PC-3 (cell line): ENCODE data around the gene ECPAS. TPM values are rescaled to one million over a fixed set of nuclear protein-coding genes. Genes with fewer than 3 reads are reported as not detected.

ENCODE experiments used
- ATAC-seq: fragments of 200-7000 bp; cut with Tn5 transposase; 2 replicates; pipeline ENCODE4 v1.9.1; 2020; ENCODE audit warnings: mild to moderate bottlenecking, moderate library complexity
- BruUV-seq: library from RNA; stranded (reverse); fragments of 400-500 nt; replicated peaks from 2 replicates; lab custom pipeline; 2021; lab: Mats Ljungman, UMichigan
- CTCF ChIA-PET: fragments of 300-600 bp; sonication (Branson Sonifier 250); formaldehyde crosslinking; loops from one replicate; lab custom pipeline; 2022; ENCODE audit warnings: antibody characterized with exemption; lab: Charles Lee
- POLR2A ChIA-PET: fragments of 300-600 bp; sonication (Branson Sonifier 250); formaldehyde crosslinking; loops from one replicate; lab custom pipeline; 2022; ENCODE audit warnings: antibody characterized with exemption; ENCODE audit not compliant: unreplicated experiment; lab: Charles Lee
- DNase-seq: peaks from one replicate; pipeline ENCODE4 v3.0.0-alpha.2; 2015
- H2AFZ ChIP-seq: fragments of 300-600 bp; sonication (generic); 2 replicates; pipeline ENCODE4 v1.6.0; 2016; ENCODE audit warnings: antibody characterized with exemption, low read length
- H3F3A ChIP-seq: fragments of 300-600 bp; sonication (generic); one replicate; pipeline ENCODE4 v1.6.0; 2017; ENCODE audit warnings: antibody characterized with exemption, low read length, control low read depth, mild to moderate bottlenecking; ENCODE audit not compliant: unreplicated experiment
- H3K27ac ChIP-seq: fragments of 300-600 bp; sonication (generic); 2 replicates; pipeline ENCODE4 v1.5.1; 2016; ENCODE audit warnings: mild to moderate bottlenecking, low read length
- H3K27me3 ChIP-seq: fragments of 300-600 bp; sonication (generic); 2 replicates; pipeline ENCODE4 v1.6.1; 2016; ENCODE audit warnings: low read length, mixed read lengths
- H3K36me3 ChIP-seq: fragments of 300-600 bp; sonication (generic); 2 replicates; pipeline ENCODE4 v1.6.1; 2016; ENCODE audit warnings: low read depth, mixed run types, low read length, mixed read lengths
- H3K4me1 ChIP-seq: fragments of 300-600 bp; sonication (generic); 2 replicates; pipeline ENCODE4 v1.5.1; 2016; ENCODE audit warnings: low read length; ENCODE audit not compliant: insufficient read depth
- H3K4me2 ChIP-seq: fragments of 300-600 bp; sonication (generic); 2 replicates; pipeline ENCODE4 v1.6.0; 2016; ENCODE audit warnings: low read length
- H3K4me3 ChIP-seq: fragments of 300-600 bp; sonication (generic); 2 replicates; pipeline ENCODE4 v1.5.1; 2016; ENCODE audit warnings: mild to moderate bottlenecking, low read length, mixed read lengths
- H3K79me2 ChIP-seq: fragments of 300-600 bp; sonication (generic); 2 replicates; pipeline ENCODE4 v1.6.1; 2017; ENCODE audit warnings: low read length, mixed read lengths
- H3K9ac ChIP-seq: fragments of 300-600 bp; sonication (generic); 2 replicates; pipeline ENCODE4 v1.6.0; 2016; ENCODE audit warnings: mild to moderate bottlenecking, low read length
- H3K9me2 ChIP-seq: fragments of 300-600 bp; sonication (generic); replicated peaks from 2 replicates; pipeline ENCODE4 v1.6.1; 2016; ENCODE audit warnings: mixed run types, low read length, mixed read lengths
- H3K9me3 ChIP-seq: fragments of 300-600 bp; sonication (generic); 2 replicates; pipeline ENCODE4 v1.6.1; 2016; ENCODE audit warnings: low read length, mixed read lengths
- H4K20me1 ChIP-seq: fragments of 300-600 bp; sonication (generic); 2 replicates; pipeline ENCODE4 v1.6.1; 2016; ENCODE audit warnings: low read length, mixed read lengths
- EZH2 ChIP-seq: fragments of 300-600 bp; sonication (generic); IDR thresholded peaks from one replicate; pipeline ENCODE4 v1.6.1; 2017; ENCODE audit warnings: antibody characterized with exemption, mild to moderate bottlenecking, low read length; ENCODE audit not compliant: unreplicated experiment
- EZH2phosphoT487 ChIP-seq: fragments of 300-600 bp; sonication (generic); IDR thresholded peaks from 2 replicates; pipeline ENCODE4 v1.6.1; 2018; ENCODE audit warnings: mild to moderate bottlenecking, antibody characterized with exemption, low read length, borderline replicate concordance
- intact Hi-C: fragments of 100-400 bp; cut with micrococcal nuclease; formaldehyde crosslinking; loops from 2 replicates; pipeline ENCODE4 v1.9.0; 2023
- total RNA-seq: library from RNA; depleted of rRNA; stranded (reverse); fragments of >200 nt; gene quantifications from 2 replicates; pipeline ENCODE4 v1.2.3, GENCODE V29; 2014
- TF ChIP-seq, protein P1 (sequence below): fragments of 300-600 bp; sonication (generic); conservative IDR thresholded peaks from 2 replicates; pipeline ENCODE4 v1.5.1; 2017; ENCODE audit warnings: antibody characterized with exemption, low read depth, mild to moderate bottlenecking, low read length

Gene ECPAS
- total RNA-seq, 1 experiment from 2014 or later, result 69.0 TPM

DNA sequence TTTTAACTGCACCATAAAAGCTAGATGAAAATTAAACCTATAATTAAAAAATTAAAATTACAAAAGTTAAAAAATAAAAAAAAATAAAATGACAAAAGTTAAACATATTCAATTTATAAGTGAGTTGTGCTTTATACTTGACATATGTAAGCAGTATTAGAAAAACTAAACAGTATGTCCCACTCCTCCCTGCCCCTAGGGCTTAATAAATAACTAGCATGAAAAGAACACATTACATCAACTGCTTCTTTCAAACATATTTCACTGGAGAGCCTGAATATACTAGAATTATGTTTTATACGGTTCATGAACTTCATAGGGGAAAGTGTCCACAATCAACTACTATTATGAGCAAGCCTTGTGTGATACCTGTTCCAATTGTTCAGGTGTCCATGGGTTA lies 47.6 kb downstream of the ECPAS start:
- intact Hi-C loops, result no loop called here
- H3K36me3 ChIP-seq, result peaks cover 51% of the 10 kb centered on the region
- no peak overlapping the region for H3K4me3 ChIP-seq
- no peaks in the 10 kb centered on the region for H3K9me3 ChIP-seq
- H3K9ac ChIP-seq, result no peak overlapping the region
- no peaks in the 10 kb centered on the region for H3K9me2 ChIP-seq
- H3K4me1 ChIP-seq, result no peaks in the 10 kb centered on the region
- ChIA-PET POLR2A (no interaction called here), CTCF (no interaction called here)
- H3K27me3 ChIP-seq, result no peaks in the 10 kb centered on the region
- H3K4me2 ChIP-seq, result no peak overlapping the region
- ATAC-seq (no peak), DNase-seq (no peak)
- no TSS peak for BruUV-seq
- TF ChIP-seq EZH2phosphoT487 (no peak), EZH2 (no peak)
- TF ChIP-seq, protein P1, sequence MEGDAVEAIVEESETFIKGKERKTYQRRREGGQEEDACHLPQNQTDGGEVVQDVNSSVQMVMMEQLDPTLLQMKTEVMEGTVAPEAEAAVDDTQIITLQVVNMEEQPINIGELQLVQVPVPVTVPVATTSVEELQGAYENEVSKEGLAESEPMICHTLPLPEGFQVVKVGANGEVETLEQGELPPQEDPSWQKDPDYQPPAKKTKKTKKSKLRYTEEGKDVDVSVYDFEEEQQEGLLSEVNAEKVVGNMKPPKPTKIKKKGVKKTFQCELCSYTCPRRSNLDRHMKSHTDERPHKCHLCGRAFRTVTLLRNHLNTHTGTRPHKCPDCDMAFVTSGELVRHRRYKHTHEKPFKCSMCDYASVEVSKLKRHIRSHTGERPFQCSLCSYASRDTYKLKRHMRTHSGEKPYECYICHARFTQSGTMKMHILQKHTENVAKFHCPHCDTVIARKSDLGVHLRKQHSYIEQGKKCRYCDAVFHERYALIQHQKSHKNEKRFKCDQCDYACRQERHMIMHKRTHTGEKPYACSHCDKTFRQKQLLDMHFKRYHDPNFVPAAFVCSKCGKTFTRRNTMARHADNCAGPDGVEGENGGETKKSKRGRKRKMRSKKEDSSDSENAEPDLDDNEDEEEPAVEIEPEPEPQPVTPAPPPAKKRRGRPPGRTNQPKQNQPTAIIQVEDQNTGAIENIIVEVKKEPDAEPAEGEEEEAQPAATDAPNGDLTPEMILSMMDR, result no peak
- H4K20me1 ChIP-seq, result no peaks in the 10 kb centered on the region
- no peak overlapping the region for H2AFZ ChIP-seq
- peaks cover 3% of the 10 kb centered on the region for H3F3A ChIP-seq
- no peak overlapping the region for H3K27ac ChIP-seq
- H3K79me2 ChIP-seq, result no peaks in the 10 kb centered on the region

DNA sequence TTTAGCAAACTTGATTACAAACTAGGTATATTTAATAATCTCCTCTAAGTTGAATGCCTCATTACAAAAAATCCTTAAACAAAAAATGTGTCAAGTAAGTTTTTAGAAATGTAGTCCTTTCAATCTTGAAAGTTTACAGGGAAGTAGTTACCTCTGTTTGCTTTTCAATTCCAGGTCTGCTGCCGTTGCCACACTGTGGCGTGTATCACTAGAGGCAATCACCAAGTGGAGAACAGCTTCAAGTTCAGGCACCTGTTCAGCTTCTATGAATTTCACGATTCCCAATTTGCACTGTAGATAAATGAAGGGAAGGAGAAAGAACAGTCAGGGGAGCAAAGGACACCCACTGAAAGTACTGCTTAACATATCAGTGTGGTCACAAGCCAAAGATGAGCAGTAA lies 51.1 kb downstream of the ECPAS start:
- H3K9me2 ChIP-seq, result no peaks in the 10 kb centered on the region
- ATAC-seq, result no peak
- H3K9me3 ChIP-seq, result no peaks in the 10 kb centered on the region
- no peaks in the 10 kb centered on the region for H3K79me2 ChIP-seq
- H2AFZ ChIP-seq, result no peak overlapping the region
- no peaks in the 10 kb centered on the region for H3K27me3 ChIP-seq
- ChIA-PET POLR2A (no interaction called here), CTCF (no interaction called here)
- no peak for TF ChIP-seq EZH2
- no peak for TF ChIP-seq EZH2phosphoT487
- TF ChIP-seq, protein P1, result no peak
- H3K4me1 ChIP-seq, result peaks cover 11% of the 10 kb centered on the region
- H3K9ac ChIP-seq, result no peak overlapping the region
- no peak overlapping the region for H3K27ac ChIP-seq
- no TSS peak for BruUV-seq
- intact Hi-C loops, result no loop called here
- no peak overlapping the region for H3K4me3 ChIP-seq
- no peaks in the 10 kb centered on the region for H4K20me1 ChIP-seq
- peaks cover 3% of the 10 kb centered on the region for H3F3A ChIP-seq
- no peak overlapping the region for H3K4me2 ChIP-seq
- H3K36me3 ChIP-seq, result peaks cover 47% of the 10 kb centered on the region
- no peak for DNase-seq

DNA sequence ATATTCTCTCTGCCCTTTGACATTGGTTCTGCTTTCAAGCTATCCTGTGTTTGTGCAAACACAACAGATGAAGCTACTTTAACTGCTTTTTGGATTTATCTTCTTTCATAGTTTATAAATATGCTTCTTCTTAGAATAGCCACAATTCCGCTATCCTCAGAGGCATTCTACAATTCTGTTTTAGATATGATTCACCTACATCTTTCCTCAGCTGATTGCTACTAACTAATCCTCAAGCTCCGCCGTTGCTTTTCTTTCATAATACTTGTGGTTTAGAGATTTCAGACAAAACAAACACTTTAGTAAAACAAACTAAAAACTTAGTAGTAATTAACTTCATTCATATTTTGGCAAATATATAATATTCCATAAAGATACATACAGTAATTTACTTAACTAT lies 52.5 kb downstream of the ECPAS start:
- TF ChIP-seq EZH2 (no peak), EZH2phosphoT487 (no peak)
- TF ChIP-seq, protein P1, result no peak
- H3K27me3 ChIP-seq, result no peaks in the 10 kb centered on the region
- POLR2A ChIA-PET, result no interaction called here
- intact Hi-C loops, result no loop called here
- H3K9me3 ChIP-seq, result no peaks in the 10 kb centered on the region
- no peak overlapping the region for H3K4me2 ChIP-seq
- peaks cover 43% of the 10 kb centered on the region for H3K36me3 ChIP-seq
- no peak overlapping the region for H3K4me3 ChIP-seq
- peaks cover 24% of the 10 kb centered on the region for H3K4me1 ChIP-seq
- BruUV-seq, result no TSS peak
- no peaks in the 10 kb centered on the region for H3K9me2 ChIP-seq
- ATAC-seq, result no peak
- H2AFZ ChIP-seq, result no peak overlapping the region
- H4K20me1 ChIP-seq, result no peaks in the 10 kb centered on the region
- CTCF ChIA-PET, result no interaction called here
- H3K27ac ChIP-seq, result no peak overlapping the region
- no peak overlapping the region for H3K9ac ChIP-seq
- no peaks in the 10 kb centered on the region for H3K79me2 ChIP-seq
- H3F3A ChIP-seq, result peaks cover 3% of the 10 kb centered on the region
- DNase-seq, result no peak
